DMS153 treated with DMSO at 0.1 percent for 48 hours (cell line): ENCODE results near the gene FOXP4.

ENCODE experiments used
- DNase-seq: peaks from one replicate; lab custom pipeline; 2025; ENCODE audit not compliant: unreplicated experiment; lab: John Stamatoyannopoulos, UW

Gene FOXP4

GRCh38 chr6:41642090-41642959 is 96.1 kb downstream of the FOXP4 start:
- DNase-seq, result no peak

DNA sequence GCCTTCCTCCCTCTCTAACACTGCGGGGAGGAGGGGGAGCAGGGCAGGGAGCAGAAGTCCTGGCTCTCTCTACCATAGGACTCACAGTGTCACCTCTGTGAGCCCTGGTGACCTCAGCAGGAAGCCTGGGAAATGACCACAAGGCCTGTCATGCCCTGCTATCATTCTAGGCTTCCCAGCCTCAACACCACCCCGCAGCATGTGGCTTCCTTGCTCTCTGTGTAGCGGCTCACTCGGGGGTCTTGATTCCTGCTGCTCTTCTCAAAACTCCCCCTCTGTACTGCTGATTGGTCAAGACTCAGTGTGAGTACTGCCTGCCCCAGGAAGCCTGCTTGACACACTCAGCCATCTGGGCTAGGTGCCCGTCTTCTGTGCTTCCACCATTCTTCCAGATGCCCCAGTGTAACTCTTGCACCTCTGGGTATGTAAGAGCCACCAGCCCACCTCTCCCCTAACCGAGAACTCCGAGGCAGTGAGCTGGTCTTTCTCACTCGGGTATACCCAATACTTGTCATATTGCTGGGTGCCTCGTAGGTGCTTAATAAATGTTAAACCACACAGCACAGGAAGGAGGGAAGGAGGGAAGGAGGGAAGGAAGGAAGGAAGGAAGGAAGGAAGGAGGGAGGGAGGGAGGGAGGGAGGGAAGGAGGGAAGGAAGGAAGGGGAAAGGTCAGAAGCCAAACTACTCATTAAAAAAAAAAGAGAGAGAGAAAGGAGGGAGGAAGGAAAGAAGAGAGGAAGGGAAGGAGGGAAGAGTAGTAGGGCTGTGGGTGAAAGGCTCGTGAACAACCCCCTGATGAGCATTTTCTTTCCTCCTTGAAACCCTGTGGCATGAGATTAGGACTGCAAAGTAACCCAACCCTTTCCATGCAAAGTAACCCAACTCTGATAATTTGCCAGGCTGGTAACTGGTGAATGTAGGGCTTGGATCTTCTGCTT is 97.0 kb downstream of the FOXP4 start:
- no peak for DNase-seq

DNA sequence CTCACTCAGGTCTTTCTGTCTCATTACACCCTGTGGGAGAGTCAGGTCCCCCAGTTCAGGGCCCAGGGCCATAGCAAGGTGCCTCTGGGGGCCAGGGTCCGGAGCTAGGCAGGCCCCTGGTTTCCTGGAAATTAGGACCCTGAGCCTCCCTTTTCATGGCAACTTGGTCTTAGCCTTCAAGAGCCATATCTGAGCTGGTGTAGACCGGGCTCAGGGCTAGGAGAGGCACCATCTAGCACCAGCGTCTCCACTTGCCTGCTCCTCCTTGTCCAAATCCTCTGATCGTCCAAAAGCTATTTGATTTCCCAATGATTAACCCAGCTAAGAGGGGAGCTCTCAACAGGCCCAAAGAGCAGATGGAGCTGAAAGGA is 97.7 kb downstream of the FOXP4 start:
- DNase-seq, result no peak

DNA sequence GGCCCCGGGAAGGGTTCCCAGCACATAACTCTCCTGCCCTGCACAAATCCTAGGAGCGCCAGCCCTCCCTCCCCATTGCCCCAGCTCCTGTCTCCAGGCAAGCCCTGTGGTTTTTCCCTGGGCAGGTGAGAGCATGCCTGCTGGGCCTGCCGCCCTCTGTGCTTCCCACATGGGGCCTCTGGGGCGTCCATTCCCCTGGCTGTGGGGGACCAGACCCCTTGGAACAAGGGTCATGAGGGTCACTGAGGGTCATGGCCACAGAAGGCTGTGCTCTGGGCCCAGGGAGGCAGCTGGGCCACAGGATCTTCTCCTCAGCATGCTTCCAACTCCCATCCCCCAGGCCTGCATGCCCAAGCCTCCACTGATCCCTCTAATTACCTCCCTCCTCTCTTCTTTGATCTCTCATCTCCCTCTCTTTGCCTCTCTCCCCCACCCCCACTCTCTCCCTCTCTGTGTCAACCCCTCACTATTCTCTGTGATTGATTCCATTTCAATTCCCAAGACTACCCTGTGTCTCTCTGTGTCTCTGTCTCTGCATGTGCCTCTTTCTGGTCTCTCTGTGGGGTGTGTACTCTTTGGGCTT is 98.2 kb downstream of the FOXP4 start:
- DNase-seq, result no peak

DNA sequence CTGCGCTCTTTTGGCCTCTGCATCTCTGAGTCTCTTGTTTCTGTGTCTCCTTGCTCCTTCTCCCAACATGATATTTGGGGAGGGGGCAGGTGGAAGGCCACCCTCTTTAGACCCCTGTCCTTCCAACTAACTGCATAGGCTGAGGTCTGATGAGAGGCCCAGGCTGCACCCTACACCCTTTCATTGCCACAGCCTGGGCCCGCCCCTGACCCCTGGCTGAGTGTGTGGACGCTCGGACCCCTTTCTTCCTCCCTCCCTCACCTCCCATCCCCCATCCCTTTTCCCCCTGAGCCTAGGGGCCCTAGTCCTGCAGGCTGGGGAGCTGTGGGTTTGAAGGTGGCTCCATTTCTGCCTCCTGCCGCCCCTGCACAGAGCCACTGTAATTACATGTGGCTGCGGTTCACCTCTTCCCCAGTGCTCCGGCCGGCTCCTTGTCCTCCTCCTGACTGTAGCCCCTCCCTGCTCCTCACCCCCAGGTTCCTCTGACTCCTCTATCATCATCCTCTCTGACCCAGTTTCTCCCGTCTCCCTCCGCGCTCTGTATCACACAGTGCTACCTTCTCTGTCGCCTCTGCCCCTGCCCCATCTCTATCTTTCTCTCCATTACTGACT is 98.9 kb downstream of the FOXP4 start:
- DNase-seq, result no peak

DNA sequence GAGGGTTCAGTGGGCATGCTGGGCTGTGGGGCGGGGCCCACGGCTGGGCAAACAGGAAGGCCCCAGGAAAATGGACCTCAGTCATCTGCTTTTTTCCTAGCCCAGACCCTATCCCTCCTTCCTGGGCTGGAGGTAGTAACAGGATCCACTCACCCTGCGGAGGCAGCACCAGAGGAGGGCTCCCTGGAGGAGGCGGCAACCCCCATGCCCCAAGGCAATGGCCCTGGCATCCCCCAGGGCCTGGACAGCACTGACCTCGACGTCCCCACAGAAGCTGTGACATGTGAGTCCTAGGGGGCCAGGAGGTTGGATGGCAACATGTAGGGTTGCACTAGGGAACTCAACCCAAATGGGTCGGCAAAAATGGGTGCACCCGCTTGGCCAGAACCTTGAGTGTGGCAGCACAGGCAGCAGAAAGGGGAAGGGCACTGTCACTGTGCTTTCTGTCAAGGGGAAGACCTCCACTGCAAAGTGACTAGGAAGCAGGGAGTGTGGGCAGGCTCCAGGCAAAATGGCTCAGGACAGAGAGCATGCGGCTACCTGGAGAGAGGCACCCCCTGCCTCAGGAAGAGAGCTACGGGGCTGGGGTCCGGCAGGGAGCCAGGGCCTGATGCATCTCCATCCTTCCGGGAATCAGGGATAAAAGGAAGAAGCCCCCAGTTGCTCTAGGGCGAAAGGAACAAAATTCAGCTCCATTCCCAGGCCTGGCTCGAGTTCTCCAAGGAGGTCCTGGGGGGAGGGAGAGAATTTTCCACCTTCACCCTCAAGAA is 100.0 kb downstream of the FOXP4 start:
- DNase-seq, result no peak

GRCh38 chr6:41647061-41647511 is 100.9 kb downstream of the FOXP4 start:
- DNase-seq, result no peak

- no peak for DNase-seq
These were observed 101.9 kb downstream of the FOXP4 start for GRCh38 chr6:41648070-41648585.

- DNase-seq, result no peak
These were observed 102.7 kb downstream of the FOXP4 start for GRCh38 chr6:41648921-41649320.

GRCh38 chr6:41649596-41649995 is 103.4 kb downstream of the FOXP4 start:
- DNase-seq, result no peak

DNA sequence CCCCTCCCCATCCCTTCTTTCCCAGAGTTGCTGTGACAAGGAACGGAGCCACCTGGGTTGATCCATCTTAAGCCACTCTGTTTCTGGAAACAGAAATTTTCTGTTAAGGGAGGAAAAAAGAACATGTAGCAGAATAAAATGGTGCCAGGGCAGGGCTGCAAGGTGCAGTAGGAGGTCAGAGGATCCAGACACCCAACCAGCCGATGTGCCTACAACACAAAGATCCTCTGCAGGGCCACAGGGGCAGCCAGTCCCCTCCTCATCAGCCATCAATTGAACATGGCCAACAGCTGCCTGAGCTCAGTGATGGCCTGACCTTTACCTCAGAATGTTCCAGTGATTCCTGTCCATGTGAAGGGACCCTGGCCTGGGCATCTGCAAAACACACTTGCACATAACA is 103.9 kb downstream of the FOXP4 start:
- no peak for DNase-seq

GRCh38 chr6:41651246-41651961 is 105.2 kb downstream of the FOXP4 start:
- DNase-seq, result no peak
